Liver (tissue), 9 donors: ENCODE measurements around the gene SLX4. TPM values are rescaled to one million over a fixed set of nuclear protein-coding genes. Genes with fewer than 3 reads are reported as not detected.

Experiments
- DNase-seq: peaks from one replicate; pipeline ENCODE4 v3.0.0-alpha.2; 2017; ENCODE audit warnings: low spot score
- H3K27ac ChIP-seq, 2 donors: one replicate each; pipeline ENCODE4 v1.7.0; 2013; ENCODE audit warnings: inconsistent platforms in 2 of 2, low read length in 2 of 2, control low read depth in 1 of 2, low read depth in 1 of 2, mild to moderate bottlenecking in 1 of 2
- H3K27me3 ChIP-seq, 4 donors: one replicate each; pipeline versions ENCODE4 v1.6.1 to v1.7.0; 2013; ENCODE audit warnings: low read length in 3 of 4, inconsistent platforms in 1 of 4, mild to moderate bottlenecking in 1 of 4, moderate library complexity in 1 of 4; ENCODE audit not compliant: control insufficient read depth in 4 of 4, insufficient read depth in 4 of 4
- H3K36me3 ChIP-seq, 4 donors: one replicate each; pipeline versions ENCODE4 v1.6.1 to v1.7.0; 2013; ENCODE audit warnings: low read length in 3 of 4, mild to moderate bottlenecking in 3 of 4, low read depth in 1 of 4, moderate library complexity in 1 of 4; ENCODE audit not compliant: control insufficient read depth in 4 of 4, insufficient read depth in 3 of 4
- H3K4me1 ChIP-seq, 4 donors: one replicate each; pipeline versions ENCODE4 v1.6.1 to v1.7.0; 2013; ENCODE audit warnings: low read length in 3 of 4, mild to moderate bottlenecking in 3 of 4, moderate library complexity in 1 of 4; ENCODE audit not compliant: control insufficient read depth in 4 of 4, insufficient read depth in 4 of 4
- H3K4me3 ChIP-seq, 3 donors: one replicate each; pipeline versions ENCODE4 v1.6.1 to v1.7.0; 2013; ENCODE audit warnings: low read length in 3 of 3, control low read depth in 1 of 3, low read depth in 1 of 3, mild to moderate bottlenecking in 1 of 3
- H3K9ac ChIP-seq, 2 donors: one replicate each; pipeline ENCODE4 v1.7.0; 2013; ENCODE audit warnings: low read length in 2 of 2, mild to moderate bottlenecking in 2 of 2, moderate library complexity in 2 of 2, control low read depth in 1 of 2, low read depth in 1 of 2
- H3K9me3 ChIP-seq, 4 donors: one replicate each; pipeline versions ENCODE4 v1.6.1 to v1.7.0; 2013; ENCODE audit warnings: low read length in 3 of 4; ENCODE audit not compliant: control insufficient read depth in 4 of 4
- EGR1 ChIP-seq, 2 donors: IDR thresholded peaks; 2 replicates each; pipeline ENCODE4 v1.6.1; 2016 to 2018; ENCODE audit warnings: antibody characterized with exemption in 2 of 2, low read depth in 2 of 2
- FOXA1 ChIP-seq: IDR thresholded peaks from 2 replicates; pipeline ENCODE4 v1.6.1; 2016; ENCODE audit warnings: antibody characterized with exemption
- FOXA2 ChIP-seq: IDR thresholded peaks from 2 replicates; pipeline ENCODE4 v1.6.1; 2016; ENCODE audit warnings: antibody characterized with exemption
- GABPA ChIP-seq, 2 donors: IDR thresholded peaks in 1 of 2; conservative IDR thresholded peaks in 1 of 2; 2 replicates each; pipeline ENCODE4 v1.6.1; 2016; ENCODE audit warnings: antibody characterized with exemption in 2 of 2, mild to moderate bottlenecking in 1 of 2, moderate library complexity in 1 of 2
- HNF4A ChIP-seq, 2 donors: conservative IDR thresholded peaks; 2 replicates each; pipeline ENCODE4 v1.6.1; 2016; ENCODE audit warnings: antibody characterized with exemption in 2 of 2, mild to moderate bottlenecking in 2 of 2
- HNF4G ChIP-seq: IDR thresholded peaks from 2 replicates; pipeline ENCODE4 v1.6.1; 2016; ENCODE audit warnings: antibody characterized with exemption
- MAX ChIP-seq: IDR thresholded peaks from 2 replicates; pipeline ENCODE4 v1.6.1; 2016; ENCODE audit warnings: antibody characterized with exemption
- NR2F2 ChIP-seq: IDR thresholded peaks from 2 replicates; pipeline ENCODE4 v1.6.1; 2016; ENCODE audit warnings: antibody characterized with exemption
- RAD21 ChIP-seq, 2 donors: IDR thresholded peaks; 2 replicates each; pipeline ENCODE4 v1.6.1; 2016; ENCODE audit warnings: antibody characterized with exemption in 2 of 2, mild to moderate bottlenecking in 2 of 2
- REST ChIP-seq: IDR thresholded peaks from 2 replicates; pipeline ENCODE4 v1.6.1; 2016; ENCODE audit warnings: antibody characterized with exemption, mild to moderate bottlenecking
- SP1 ChIP-seq: IDR thresholded peaks from 2 replicates; pipeline ENCODE4 v1.6.1; 2018; ENCODE audit warnings: antibody characterized with exemption, mild to moderate bottlenecking
- TAF1 ChIP-seq: conservative IDR thresholded peaks from 2 replicates; pipeline ENCODE4 v1.6.1; 2016; ENCODE audit warnings: antibody characterized with exemption, mild to moderate bottlenecking
- WGBS: extraction: QIAGEN DNeasy Blood & Tissue Kit; methylation state at CpG from one replicate; pipeline ENCODE4 v1.1.7; 2013; 5-methylcytosine and 5-hydroxymethylcytosine counted together
- polyA plus RNA-seq, 2 donors: library from polyadenylated mRNA; stranded (reverse) in 1 of 2; unstranded in 1 of 2; fragments of 200-250 nt in 1 of 2; fragments of >200 nt in 1 of 2; fragmentation: Nextera tagmentation in 1 of 2; extraction: Ambion mirVana in 1 of 2; gene quantifications; one replicate each; pipeline versions ENCODE4 v1.2.1 to v1.2.3, GENCODE V29; 2013 to 2015
- total RNA-seq, 2 donors: library from RNA; depleted of rRNA; stranded (reverse); fragments of >200 nt; gene quantifications; one replicate each; pipeline ENCODE4 v1.2.3, GENCODE V29; 2014
- TF ChIP-seq, protein P1 (sequence below): fragments of 150-350 bp; IDR thresholded peaks from 2 replicates; pipeline ENCODE4 v1.5.1; 2017; ENCODE audit warnings: improper control_type of control experiment, low read depth, low read length; ENCODE audit not compliant: missing input control
- TF ChIP-seq, protein P2 (sequence below): IDR thresholded peaks from 2 replicates; pipeline ENCODE4 v1.6.1; 2016; ENCODE audit warnings: antibody characterized with exemption
- TF ChIP-seq, protein P3 (sequence below): IDR thresholded peaks from 2 replicates; pipeline ENCODE4 v1.6.1; 2016; ENCODE audit warnings: antibody characterized with exemption
- donor health status: healthy.
- donor health status: healthy.
- donor health status: healthy.
- donor health status: healthy.
- donor health status: healthy.

The SLX4 gene
- total and polyA plus RNA-seq, 4 donors = 0.32 to 4.9 (median 1.3) TPM

DNA sequence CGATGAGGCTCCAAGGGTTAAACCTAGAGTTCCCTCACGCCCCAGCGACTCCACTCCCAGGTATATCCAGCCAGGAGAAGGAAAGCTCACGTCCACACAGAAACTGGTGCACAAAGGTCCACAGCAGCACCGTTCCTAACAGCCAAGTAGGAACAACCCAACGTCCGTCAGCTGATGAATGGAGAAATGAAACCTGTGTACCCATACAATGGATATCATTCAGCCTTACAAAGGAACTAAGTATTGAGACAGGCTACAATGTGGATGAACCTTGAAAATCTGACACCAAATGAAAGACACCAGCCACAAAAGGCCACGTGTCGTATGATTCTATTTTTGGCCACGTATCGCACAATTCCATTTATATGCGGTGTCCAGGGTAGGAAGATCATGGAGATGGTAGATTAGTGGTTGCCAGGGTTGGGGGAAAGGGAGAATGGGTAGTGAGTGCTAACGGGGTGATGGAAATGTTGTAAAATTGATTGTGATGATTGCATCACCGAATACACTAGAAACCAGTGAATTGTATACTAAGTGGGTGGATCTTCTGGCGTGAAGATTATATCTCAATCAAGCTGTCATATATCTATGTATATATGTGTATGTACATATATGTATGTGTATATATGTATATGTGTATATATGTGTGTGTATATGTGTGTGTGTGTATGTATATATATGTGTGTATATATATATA is 64.3 kb downstream of the SLX4 start:
- WGBS = 90% methylated on average over 15 of the region's 15 CpGs
- TF ChIP-seq SP1 (no peak), REST (no peak), RAD21 (IDR thresholded peaks at IDR 0.05) (no peak), TAF1 (no peak), HNF4A (conservative IDR thresholded peaks at IDR 0.05) (no peak), GABPA (IDR thresholded peaks at IDR 0.05 in 1 of 2, conservative IDR thresholded peaks at IDR 0.05 in 1 of 2) (no peak), HNF4G (no peak), EGR1 (IDR thresholded peaks at IDR 0.05; ENCODE audit: low read depth in 2 of 2) (no peak), MAX (no peak), FOXA2 (no peak), NR2F2 (no peak), FOXA1 (no peak)
- TF ChIP-seq, protein P1, sequence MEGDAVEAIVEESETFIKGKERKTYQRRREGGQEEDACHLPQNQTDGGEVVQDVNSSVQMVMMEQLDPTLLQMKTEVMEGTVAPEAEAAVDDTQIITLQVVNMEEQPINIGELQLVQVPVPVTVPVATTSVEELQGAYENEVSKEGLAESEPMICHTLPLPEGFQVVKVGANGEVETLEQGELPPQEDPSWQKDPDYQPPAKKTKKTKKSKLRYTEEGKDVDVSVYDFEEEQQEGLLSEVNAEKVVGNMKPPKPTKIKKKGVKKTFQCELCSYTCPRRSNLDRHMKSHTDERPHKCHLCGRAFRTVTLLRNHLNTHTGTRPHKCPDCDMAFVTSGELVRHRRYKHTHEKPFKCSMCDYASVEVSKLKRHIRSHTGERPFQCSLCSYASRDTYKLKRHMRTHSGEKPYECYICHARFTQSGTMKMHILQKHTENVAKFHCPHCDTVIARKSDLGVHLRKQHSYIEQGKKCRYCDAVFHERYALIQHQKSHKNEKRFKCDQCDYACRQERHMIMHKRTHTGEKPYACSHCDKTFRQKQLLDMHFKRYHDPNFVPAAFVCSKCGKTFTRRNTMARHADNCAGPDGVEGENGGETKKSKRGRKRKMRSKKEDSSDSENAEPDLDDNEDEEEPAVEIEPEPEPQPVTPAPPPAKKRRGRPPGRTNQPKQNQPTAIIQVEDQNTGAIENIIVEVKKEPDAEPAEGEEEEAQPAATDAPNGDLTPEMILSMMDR = no peak
- TF ChIP-seq, protein P2, sequence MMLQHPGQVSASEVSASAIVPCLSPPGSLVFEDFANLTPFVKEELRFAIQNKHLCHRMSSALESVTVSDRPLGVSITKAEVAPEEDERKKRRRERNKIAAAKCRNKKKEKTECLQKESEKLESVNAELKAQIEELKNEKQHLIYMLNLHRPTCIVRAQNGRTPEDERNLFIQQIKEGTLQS = no peak
- TF ChIP-seq, protein P3, sequence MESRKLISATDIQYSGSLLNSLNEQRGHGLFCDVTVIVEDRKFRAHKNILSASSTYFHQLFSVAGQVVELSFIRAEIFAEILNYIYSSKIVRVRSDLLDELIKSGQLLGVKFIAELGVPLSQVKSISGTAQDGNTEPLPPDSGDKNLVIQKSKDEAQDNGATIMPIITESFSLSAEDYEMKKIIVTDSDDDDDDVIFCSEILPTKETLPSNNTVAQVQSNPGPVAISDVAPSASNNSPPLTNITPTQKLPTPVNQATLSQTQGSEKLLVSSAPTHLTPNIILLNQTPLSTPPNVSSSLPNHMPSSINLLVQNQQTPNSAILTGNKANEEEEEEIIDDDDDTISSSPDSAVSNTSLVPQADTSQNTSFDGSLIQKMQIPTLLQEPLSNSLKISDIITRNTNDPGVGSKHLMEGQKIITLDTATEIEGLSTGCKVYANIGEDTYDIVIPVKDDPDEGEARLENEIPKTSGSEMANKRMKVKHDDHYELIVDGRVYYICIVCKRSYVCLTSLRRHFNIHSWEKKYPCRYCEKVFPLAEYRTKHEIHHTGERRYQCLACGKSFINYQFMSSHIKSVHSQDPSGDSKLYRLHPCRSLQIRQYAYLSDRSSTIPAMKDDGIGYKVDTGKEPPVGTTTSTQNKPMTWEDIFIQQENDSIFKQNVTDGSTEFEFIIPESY = no peak
- no peak overlapping the region for H3K27ac ChIP-seq
- no peak overlapping the region for H3K4me3 ChIP-seq
- peaks cover 0 to under 1% (median 0%) of the 10 kb centered on the region in 4 donors for H3K36me3 ChIP-seq
- no peak overlapping the region for H3K9ac ChIP-seq
- DNase-seq = no peak
- H3K27me3 ChIP-seq = no peaks in the 10 kb centered on the region
- H3K9me3 ChIP-seq = no peaks in the 10 kb centered on the region
- H3K4me1 ChIP-seq = no peaks in the 10 kb centered on the region
